T-helper 1 cell treated with Interleukin-12 subunit alpha and Interleukin-12 subunit beta and Interleukin-4 antibody, amounts not matched to agents 30 ng/mL and 1 ng/mL, for 36 hours (primary cell): Measurements from ENCODE around the gene RHOC. TPM values are rescaled to one million over a fixed set of nuclear protein-coding genes. Genes with fewer than 3 reads are reported as not detected.

Experiments
- intact Hi-C: fragments of 100-400 bp; cut with micrococcal nuclease; formaldehyde crosslinking; loops from one replicate; pipeline ENCODE4 v1.15.1; 2024
- total RNA-seq: library from RNA; stranded (reverse); gene quantifications from 2 replicates; pipeline ENCODE4 v1.2.3, GENCODE V29; 2022

The RHOC gene
- total RNA-seq, 1 donor from 2014 or later, result 101 TPM

- intact Hi-C loops, result no loop called here
Observed at GRCh38 chr1:112687785-112688496, 19.0 kb downstream of the RHOC start.

GRCh38 chr1:112687361-112687760, 19.6 kb downstream of the RHOC start:
- intact Hi-C loops, result no loop called here

- intact Hi-C loops, result no loop called here
Observed at GRCh38 chr1:112686835-112687234, 20.1 kb downstream of the RHOC start.

- intact Hi-C loops, result no loop called here
Observed at GRCh38 chr1:112686417-112686816, 20.5 kb downstream of the RHOC start.

- intact Hi-C loops, result no loop called here
Observed at GRCh38 chr1:112685913-112686312, 21.0 kb downstream of the RHOC start.

GRCh38 chr1:112678605-112679004, 28.3 kb downstream of the RHOC start:
- intact Hi-C loops, result loop anchor here (10.0 kb wide), 1 partner anchor 174 kb away; the partner anchor contains the start of gene WNT2B

- intact Hi-C loops, result loop anchor here (10.0 kb wide), 1 partner anchor 173 kb away; the partner anchor contains the start of gene WNT2B
Observed at GRCh38 chr1:112677501-112677900, 29.4 kb downstream of the RHOC start.

- intact Hi-C loops, result loop anchor here (1.0 to 10.0 kb wide), 2 partner anchors 8 to 172 kb away; partner anchors contain the start of gene WNT2B
Observed at GRCh38 chr1:112676543-112676942, 30.4 kb downstream of the RHOC start.

GRCh38 chr1:112675728-112676381, 31.1 kb downstream of the RHOC start:
- intact Hi-C loops, result loop anchor here (1.0 to 10.0 kb wide), 2 partner anchors 8 to 171 kb away; partner anchors contain the start of gene WNT2B

- intact Hi-C loops, result loop anchor here (1.0 to 10.0 kb wide), 4 partner anchors 30 to 170 kb away; partner anchors contain the start of genes CAPZA1, PPM1J, ST7L and WNT2B
Observed at GRCh38 chr1:112674986-112675727, 31.8 kb downstream of the RHOC start.

- intact Hi-C loops, result loop anchor here (1.0 to 10.0 kb wide), 4 partner anchors 31 to 170 kb away; partner anchors contain the start of genes CAPZA1, PPM1J, ST7L and WNT2B
Observed at GRCh38 chr1:112674440-112674985, 32.4 kb downstream of the RHOC start, which contains the start of gene MOV10. Gene MOV10, plus strand, starts transcription at chr1:112674659. Its CDS starts 254 bp downstream, at chr1:112674913.

GRCh38 chr1:112673592-112674439, 33.1 kb downstream of the RHOC start:
- intact Hi-C loops, result loop anchor here (1.0 to 10.0 kb wide), 4 partner anchors 31 to 169 kb away; partner anchors contain the start of genes CAPZA1, PPM1J, ST7L and WNT2B

GRCh38 chr1:112672842-112673241, 34.1 kb downstream of the RHOC start:
- intact Hi-C loops, result loop anchor here (10.0 kb wide), 1 partner anchor 168 kb away; the partner anchor contains the start of gene WNT2B

- intact Hi-C loops, result loop anchor here (10.0 kb wide), 1 partner anchor 167 kb away; the partner anchor contains the start of gene WNT2B
Observed at GRCh38 chr1:112672009-112672408, 34.9 kb downstream of the RHOC start.

GRCh38 chr1:112666946-112667345, 40.0 kb downstream of the RHOC start:
- intact Hi-C loops, result no loop called here

GRCh38 chr1:112665857-112666256, 41.1 kb downstream of the RHOC start:
- intact Hi-C loops, result no loop called here

- intact Hi-C loops, result no loop called here
Observed at GRCh38 chr1:112651205-112651604, 55.7 kb downstream of the RHOC start.
